ENCODE results near the gene NISCH. TPM values are rescaled to one million over a fixed set of nuclear protein-coding genes. Genes with fewer than 3 reads are reported as not detected.

NISCH gene
- total and polyA plus RNA-seq, 2 experiments from 2014 or later: 18.4 to 76.4 TPM

- Mint-ChIP-seq H3K9me3 (no peaks in the 10 kb centered on the region), H3K27ac (peak overlapping the region; percentile 99), H3K4me1 (peaks cover 38% of the 10 kb centered on the region), H3K4me3 (peak overlapping the region; percentile 99), H3K27me3 (ENCODE audit: insufficient read depth, low read depth, poor library complexity) (peaks cover 23% of the 10 kb centered on the region), H3K36me3 (ENCODE audit: low read depth) (peaks cover 28% of the 10 kb centered on the region)
- H3K36me3 ChIP-seq (ENCODE audit: insufficient read depth): peaks cover 4% of the 10 kb centered on the region; the same call in 1 of the 2 replicates
- no peak for ATAC-seq
- H3K4me1 ChIP-seq (ENCODE audit: insufficient read depth): peaks cover 36% of the 10 kb centered on the region
- peak overlapping the region; percentile 91; the same call in 1 of the 2 replicates for H3K27ac ChIP-seq (ENCODE audit: low read depth)
- no peaks in the 10 kb centered on the region for H3K9me2 ChIP-seq (ENCODE audit: insufficient read depth)
- H3K79me2 ChIP-seq (replicated peaks; ENCODE audit: insufficient read depth): peaks cover 46% of the 10 kb centered on the region
- H4K20me1 ChIP-seq (replicated peaks; ENCODE audit: insufficient read depth): peaks cover 46% of the 10 kb centered on the region
- peak overlapping the region; percentile 97 for H3K4me3 ChIP-seq
- no peak for TF ChIP-seq REST (IDR thresholded peaks at IDR 0.05; ENCODE audit: unreplicated experiment)
- TF ChIP-seq EZH2phosphoT487 (IDR thresholded peaks at IDR 0.05; ENCODE audit: unreplicated experiment): no peak
- no peak for TF ChIP-seq NANOG (IDR thresholded peaks at IDR 0.05; ENCODE audit: borderline replicate concordance)
- no peak overlapping the region for H2AFZ ChIP-seq
- H3K4me2 ChIP-seq: peak overlapping the region; percentile 94
- H3K27me3 ChIP-seq (ENCODE audit: insufficient read depth): no peaks in the 10 kb centered on the region
- H3F3A ChIP-seq (replicated peaks; ENCODE audit: low read depth): peaks cover 18% of the 10 kb centered on the region
- DNase-seq (ENCODE audit: low spot score): no peak
Observed at GRCh38 chr3:52537165-52537620, 81.8 kb downstream of the NISCH start.

GRCh38 chr3:52537726-52538421 is 82.5 kb downstream of the NISCH start:
- no peaks in the 10 kb centered on the region for H3K9me2 ChIP-seq (ENCODE audit: insufficient read depth)

More at GRCh38 chr3:52537726-52538421, 82.5 kb downstream of the NISCH start:
- Histone ChIP-seq H3K27me3 (ENCODE audit: insufficient read depth) (no peaks in the 10 kb centered on the region), H2AFZ (no peak overlapping the region), H3K27ac (ENCODE audit: low read depth) (no peak overlapping the region), H3K4me3 (peak overlapping the region; percentile 97), H3K36me3 (ENCODE audit: insufficient read depth) (peaks cover 4% of the 10 kb centered on the region; the same call in 1 of the 2 replicates), H3F3A (replicated peaks; ENCODE audit: low read depth) (peaks cover 18% of the 10 kb centered on the region), H4K20me1 (replicated peaks; ENCODE audit: insufficient read depth) (peaks cover 41% of the 10 kb centered on the region), H3K4me1 (ENCODE audit: insufficient read depth) (peaks cover 30% of the 10 kb centered on the region), H3K4me2 (peak overlapping the region; percentile 94), H3K79me2 (replicated peaks; ENCODE audit: insufficient read depth) (peaks cover 39% of the 10 kb centered on the region)
- Mint-ChIP-seq H3K27ac (no peak overlapping the region), H3K27me3 (ENCODE audit: insufficient read depth, low read depth, poor library complexity) (peaks cover 23% of the 10 kb centered on the region), H3K36me3 (ENCODE audit: low read depth) (peaks cover 28% of the 10 kb centered on the region), H3K4me1 (peaks cover 33% of the 10 kb centered on the region), H3K4me3 (peak overlapping the region; percentile 99), H3K9me3 (no peaks in the 10 kb centered on the region)
- ATAC-seq (no peak), DNase-seq (ENCODE audit: low spot score) (no peak)
- TF ChIP-seq STAT1 (IDR thresholded peaks at IDR 0.05; ENCODE audit: unreplicated experiment): no peak

Measured in GM23338 (cell line).